Measurements from ENCODE around the gene SLC28A1.

- TF ChIP-seq, protein P1, sequence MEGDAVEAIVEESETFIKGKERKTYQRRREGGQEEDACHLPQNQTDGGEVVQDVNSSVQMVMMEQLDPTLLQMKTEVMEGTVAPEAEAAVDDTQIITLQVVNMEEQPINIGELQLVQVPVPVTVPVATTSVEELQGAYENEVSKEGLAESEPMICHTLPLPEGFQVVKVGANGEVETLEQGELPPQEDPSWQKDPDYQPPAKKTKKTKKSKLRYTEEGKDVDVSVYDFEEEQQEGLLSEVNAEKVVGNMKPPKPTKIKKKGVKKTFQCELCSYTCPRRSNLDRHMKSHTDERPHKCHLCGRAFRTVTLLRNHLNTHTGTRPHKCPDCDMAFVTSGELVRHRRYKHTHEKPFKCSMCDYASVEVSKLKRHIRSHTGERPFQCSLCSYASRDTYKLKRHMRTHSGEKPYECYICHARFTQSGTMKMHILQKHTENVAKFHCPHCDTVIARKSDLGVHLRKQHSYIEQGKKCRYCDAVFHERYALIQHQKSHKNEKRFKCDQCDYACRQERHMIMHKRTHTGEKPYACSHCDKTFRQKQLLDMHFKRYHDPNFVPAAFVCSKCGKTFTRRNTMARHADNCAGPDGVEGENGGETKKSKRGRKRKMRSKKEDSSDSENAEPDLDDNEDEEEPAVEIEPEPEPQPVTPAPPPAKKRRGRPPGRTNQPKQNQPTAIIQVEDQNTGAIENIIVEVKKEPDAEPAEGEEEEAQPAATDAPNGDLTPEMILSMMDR (IDR thresholded peaks at IDR 0.05 in 4 of 5, conservative IDR thresholded peaks at IDR 0.05 in 1 of 5), result no peak
- TF ChIP-seq POLR2A (IDR thresholded peaks at IDR 0.05), result no peak
These were observed 24.6 kb downstream of the SLC28A1 start for GRCh38 chr15:84909029-84909428.

Measured in gastrocnemius medialis (tissue), 4 donors.